Right lobe of liver (tissue), 4 donors: ENCODE data around the gene FBXO15.

Experiments used
- POLR2A ChIP-seq: fragments of 450-650 bp; IDR thresholded peaks from one replicate; pipeline ENCODE4 v1.6.1; 2017; ENCODE audit warnings: antibody characterized with exemption, mild to moderate bottlenecking
- TF ChIP-seq, protein P1 (sequence below), 4 donors: fragments of 200-600 bp in 3 of 4; fragments of 450-650 bp in 1 of 4; IDR thresholded peaks; one replicate each; pipeline versions ENCODE4 v1.5.1 to v1.8.0; 2016 to 2022; ENCODE audit warnings: antibody characterized with exemption in 4 of 4, mild to moderate bottlenecking in 2 of 4
- donor health status: DM: no; HTN: no; CAD: no.
- donor health status: DM: no; HTN: no; CAD: no.
- donor health status: DM: no; HTN: yes; CAD: no.

DNA sequence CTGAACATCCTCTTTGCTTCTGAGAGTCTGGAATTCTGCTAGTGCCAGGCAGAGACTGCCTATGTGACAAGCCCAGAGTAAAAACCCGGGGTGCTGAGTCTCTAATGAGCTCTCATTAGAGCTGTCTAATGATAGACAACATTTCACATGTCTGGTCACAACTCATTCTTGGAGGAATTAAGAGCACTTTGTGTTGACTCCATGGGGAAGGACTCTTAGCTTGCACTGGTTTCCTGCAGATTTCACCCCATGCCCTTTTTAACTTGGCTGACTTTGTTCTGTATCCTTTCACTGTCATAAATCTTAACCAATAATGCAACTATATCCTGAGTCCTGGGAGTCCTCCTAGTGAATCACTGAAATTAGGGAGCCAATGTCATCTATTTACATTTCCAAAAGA is 33.5 kb downstream of the FBXO15 start:
- TF ChIP-seq, protein P1, sequence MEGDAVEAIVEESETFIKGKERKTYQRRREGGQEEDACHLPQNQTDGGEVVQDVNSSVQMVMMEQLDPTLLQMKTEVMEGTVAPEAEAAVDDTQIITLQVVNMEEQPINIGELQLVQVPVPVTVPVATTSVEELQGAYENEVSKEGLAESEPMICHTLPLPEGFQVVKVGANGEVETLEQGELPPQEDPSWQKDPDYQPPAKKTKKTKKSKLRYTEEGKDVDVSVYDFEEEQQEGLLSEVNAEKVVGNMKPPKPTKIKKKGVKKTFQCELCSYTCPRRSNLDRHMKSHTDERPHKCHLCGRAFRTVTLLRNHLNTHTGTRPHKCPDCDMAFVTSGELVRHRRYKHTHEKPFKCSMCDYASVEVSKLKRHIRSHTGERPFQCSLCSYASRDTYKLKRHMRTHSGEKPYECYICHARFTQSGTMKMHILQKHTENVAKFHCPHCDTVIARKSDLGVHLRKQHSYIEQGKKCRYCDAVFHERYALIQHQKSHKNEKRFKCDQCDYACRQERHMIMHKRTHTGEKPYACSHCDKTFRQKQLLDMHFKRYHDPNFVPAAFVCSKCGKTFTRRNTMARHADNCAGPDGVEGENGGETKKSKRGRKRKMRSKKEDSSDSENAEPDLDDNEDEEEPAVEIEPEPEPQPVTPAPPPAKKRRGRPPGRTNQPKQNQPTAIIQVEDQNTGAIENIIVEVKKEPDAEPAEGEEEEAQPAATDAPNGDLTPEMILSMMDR (IDR thresholded peaks at IDR 0.05): no peak
- no peak for TF ChIP-seq POLR2A
